Measurements from ENCODE around the gene TNFRSF13B. TPM values are rescaled to one million over a fixed set of nuclear protein-coding genes. Genes with fewer than 3 reads are reported as not detected.

The TNFRSF13B gene
- total RNA-seq, 4 donors from 2014 or later, result 0.66 TPM; not detected in 3

DNA sequence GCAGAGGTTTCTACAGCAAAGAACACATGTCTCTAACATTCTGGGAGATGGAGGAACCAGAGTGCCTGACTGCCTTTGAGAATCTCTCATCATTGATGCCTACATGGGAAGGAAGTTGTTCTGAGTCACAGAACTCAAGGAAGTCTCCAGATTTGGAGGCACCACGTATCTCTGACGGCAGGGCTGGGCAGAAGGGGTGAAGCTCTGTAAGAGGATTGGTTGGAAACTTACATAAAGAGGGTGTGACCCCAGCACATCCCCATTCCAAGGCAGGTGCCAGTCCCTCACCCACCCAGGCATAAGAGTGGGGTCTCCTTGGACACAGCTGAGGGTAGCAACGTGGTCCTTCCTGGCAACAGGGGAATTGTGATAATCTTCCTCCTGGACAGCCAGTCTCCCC is 17.4 kb downstream of the TNFRSF13B start:
- Histone ChIP-seq H3K4me3 (no peak overlapping the region), H3K9me3 (peaks cover 0 to 14% (median 8%) of the 10 kb centered on the region in 4 donors), H3K4me1 (no peaks in the 10 kb centered on the region), H3K36me3 (no peaks in the 10 kb centered on the region), H3K27ac (replicated peaks in 1 of 4) (no peak overlapping the region), H3K27me3 (peaks cover 0 to 46% (median 5%) of the 10 kb centered on the region in 4 donors)
- no peak for DNase-seq (ENCODE audit: extremely low spot score)
- 54% methylated on average over 3 of the region's 3 CpGs for WGBS
- intact Hi-C loops (cut with DNase I), result no loop called here
- TF ChIP-seq POLR2AphosphoS5 (IDR thresholded peaks at IDR 0.05) (no peak), POLR2A (IDR thresholded peaks at IDR 0.05; ENCODE audit: low read depth) (no peak), EP300 (IDR thresholded peaks at IDR 0.05) (no peak), CTCF (IDR thresholded peaks at IDR 0.05) (no peak)

DNA sequence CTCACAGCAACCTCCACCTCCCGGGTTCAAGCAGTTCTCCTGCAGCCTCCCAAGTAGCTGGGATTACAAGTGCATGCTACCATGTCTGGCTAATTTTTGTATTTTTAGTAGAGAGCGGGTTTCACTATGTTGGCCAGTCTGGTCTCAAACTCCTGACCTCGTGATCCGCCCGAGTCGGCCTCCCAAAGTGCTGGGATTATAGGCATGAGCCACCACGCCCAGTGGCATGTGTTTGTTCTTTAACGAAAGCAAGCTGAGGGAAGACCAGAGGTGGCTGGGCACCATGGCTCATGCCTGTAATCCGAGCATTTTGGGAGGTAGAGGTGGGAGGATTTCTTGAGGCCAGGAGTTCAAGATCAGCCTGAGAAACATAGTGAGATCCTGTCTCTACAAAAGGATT is 18.1 kb downstream of the TNFRSF13B start:
- Histone ChIP-seq H3K27ac (replicated peaks in 1 of 4) (no peak overlapping the region), H3K4me3 (no peak overlapping the region), H3K4me1 (no peaks in the 10 kb centered on the region), H3K27me3 (peaks cover 0 to 46% (median 5%) of the 10 kb centered on the region in 4 donors), H3K9me3 (peaks cover 0 to 20% (median 12%) of the 10 kb centered on the region in 4 donors), H3K36me3 (no peaks in the 10 kb centered on the region)
- intact Hi-C loops (cut with DNase I), result no loop called here
- no peak for DNase-seq (ENCODE audit: extremely low spot score)
- no peak for TF ChIP-seq CTCF (IDR thresholded peaks at IDR 0.05)
- no peak for TF ChIP-seq EP300 (IDR thresholded peaks at IDR 0.05)
- no peak for TF ChIP-seq POLR2AphosphoS5 (IDR thresholded peaks at IDR 0.05)
- no peak for TF ChIP-seq POLR2A (IDR thresholded peaks at IDR 0.05; ENCODE audit: low read depth)
- 83% methylated on average over 9 of the region's 9 CpGs for WGBS

GRCh38 chr17:16953347-16953746 is 18.6 kb downstream of the TNFRSF13B start:
- intact Hi-C loops (cut with DNase I), result no loop called here

GRCh38 chr17:16952401-16952800 is 19.5 kb downstream of the TNFRSF13B start:
- WGBS, result 71% methylated on average over 7 of the region's 8 CpGs
- Histone ChIP-seq H3K27ac (replicated peaks in 1 of 4) (no peak overlapping the region), H3K27me3 (peaks cover 0 to 46% (median 5%) of the 10 kb centered on the region in 4 donors), H3K36me3 (no peaks in the 10 kb centered on the region), H3K9me3 (peaks cover 0 to 26% (median 20%) of the 10 kb centered on the region in 4 donors), H3K4me1 (no peaks in the 10 kb centered on the region), H3K4me3 (no peak overlapping the region)
- intact Hi-C loops (cut with DNase I), result no loop called here
- no peak for TF ChIP-seq POLR2AphosphoS5 (IDR thresholded peaks at IDR 0.05)
- no peak for DNase-seq (ENCODE audit: extremely low spot score)

More at GRCh38 chr17:16953347-16953746, 18.6 kb downstream of the TNFRSF13B start:
- peaks cover 0 to 25% (median 17%) of the 10 kb centered on the region in 4 donors for H3K9me3 ChIP-seq
- no peaks in the 10 kb centered on the region for H3K36me3 ChIP-seq
- H3K4me3 ChIP-seq, result no peak overlapping the region
- H3K4me1 ChIP-seq, result no peaks in the 10 kb centered on the region
- no peak for DNase-seq (ENCODE audit: extremely low spot score)
- H3K27me3 ChIP-seq, result peaks cover 0 to 46% (median 5%) of the 10 kb centered on the region in 4 donors
- TF ChIP-seq POLR2AphosphoS5 (IDR thresholded peaks at IDR 0.05) (no peak), CTCF (IDR thresholded peaks at IDR 0.05) (no peak), EP300 (IDR thresholded peaks at IDR 0.05) (no peak), POLR2A (IDR thresholded peaks at IDR 0.05; ENCODE audit: low read depth) (no peak)
- 63% methylated on average over 3 of the region's 3 CpGs for WGBS
- no peak overlapping the region for H3K27ac ChIP-seq (replicated peaks in 1 of 4)

DNA sequence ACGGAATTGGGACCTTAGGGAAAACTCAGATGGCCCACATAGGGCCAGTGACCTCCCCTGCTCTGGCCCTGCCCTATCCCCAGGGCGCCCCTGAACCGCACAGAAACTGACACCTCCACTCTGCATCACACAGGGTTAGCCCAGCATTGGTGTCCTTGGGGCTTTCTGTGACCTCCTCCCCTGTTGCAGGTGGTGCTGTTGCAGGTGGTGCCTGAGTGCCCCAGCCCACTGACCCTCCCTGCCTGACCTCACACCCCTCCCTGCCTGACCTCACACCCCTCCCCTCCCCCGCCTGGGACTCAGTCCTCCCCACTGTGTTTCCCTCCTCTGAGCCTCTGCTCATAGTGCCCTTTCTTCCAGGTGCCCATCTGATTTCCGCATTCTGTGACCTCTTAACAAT is 21.4 kb downstream of the TNFRSF13B start:
- no peak for DNase-seq (ENCODE audit: extremely low spot score)
- 88% methylated on average over 5 of the region's 5 CpGs for WGBS
- peaks cover 0 to 16% (median 15%) of the 10 kb centered on the region in 4 donors for H3K9me3 ChIP-seq

More for the DNA sequence above, 21.4 kb downstream of the TNFRSF13B start:
- intact Hi-C loops (cut with DNase I), result no loop called here
- H3K36me3 ChIP-seq, result no peaks in the 10 kb centered on the region
- no peak overlapping the region for H3K27ac ChIP-seq (replicated peaks in 1 of 4)
- H3K27me3 ChIP-seq, result peaks cover 0 to 39% (median 0%) of the 10 kb centered on the region in 4 donors
- H3K4me3 ChIP-seq, result no peak overlapping the region
- H3K4me1 ChIP-seq, result no peaks in the 10 kb centered on the region
- TF ChIP-seq POLR2A (IDR thresholded peaks at IDR 0.05; ENCODE audit: low read depth) (no peak), EP300 (IDR thresholded peaks at IDR 0.05) (no peak), POLR2AphosphoS5 (IDR thresholded peaks at IDR 0.05) (no peak), CTCF (IDR thresholded peaks at IDR 0.05) (no peak)

Data from esophagus muscularis mucosa (tissue), 4 donors.